ENCODE measurements around the gene OR13D1. TPM values are rescaled to one million over a fixed set of nuclear protein-coding genes. Genes with fewer than 3 reads are reported as not detected.
"Not testable (repeated sequence)": the region's sequence is repeated elsewhere in the genome, so short reads cannot be mapped to it uniquely, and the experiment has no call there.

The OR13D1 gene
- total RNA-seq, 4 donors from 2014 or later: not detected

DNA sequence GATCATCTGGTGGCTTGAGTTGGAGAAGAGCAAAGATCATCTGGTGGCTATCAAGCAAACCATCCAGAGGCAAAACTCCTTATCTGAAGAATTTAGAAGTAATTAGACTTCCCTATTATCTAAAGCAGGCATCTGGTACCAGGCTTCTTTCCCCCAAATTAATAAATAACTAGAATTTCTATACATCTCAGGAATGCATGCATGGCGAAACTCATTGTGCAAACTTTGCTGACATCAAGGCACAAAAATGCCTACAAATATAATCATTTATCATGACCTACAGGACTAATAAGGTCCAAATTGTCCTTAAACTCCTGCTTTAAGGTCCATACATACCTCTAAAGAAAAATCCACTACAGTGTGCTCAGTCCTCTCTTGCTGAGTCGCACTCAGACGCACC lies 6.0 kb downstream of the OR13D1 start:
- Histone ChIP-seq H3K4me1 (no peaks in the 10 kb centered on the region), H3K9me3 (no peaks in the 10 kb centered on the region)

DNA sequence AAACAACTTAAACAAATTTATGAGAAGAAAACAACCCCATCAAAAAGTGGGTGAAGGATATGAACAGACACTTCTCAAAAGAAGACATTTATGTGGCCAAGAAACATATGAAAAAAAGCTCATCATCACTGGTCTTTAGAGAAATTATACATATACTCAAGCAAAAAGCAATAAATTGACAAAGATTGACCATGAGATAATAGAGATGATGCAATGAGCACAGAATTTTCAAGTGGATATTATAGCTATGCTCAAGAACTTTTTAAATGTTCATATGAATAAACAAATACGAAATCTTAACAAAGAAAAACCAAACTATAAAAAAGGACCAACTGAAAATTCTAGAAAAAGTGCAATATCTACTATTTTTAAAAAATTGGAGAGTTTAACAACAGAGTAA lies 14.4 kb downstream of the OR13D1 start:
- H3K27me3 ChIP-seq; H3K27ac ChIP-seq; DNase-seq; H3K36me3 ChIP-seq; H3K4me3 ChIP-seq; H3K4me1 ChIP-seq; H3K9me3 ChIP-seq; intact Hi-C loops (cut with DNase I; ENCODE audit: low total_unique reads): not testable (repeated sequence)

More for the DNA sequence above, 6.0 kb downstream of the OR13D1 start:
- no peak for DNase-seq
- Histone ChIP-seq H3K27me3 (no peaks in the 10 kb centered on the region), H3K4me3 (no peak overlapping the region), H3K27ac (no peak overlapping the region), H3K36me3 (no peaks in the 10 kb centered on the region)
- TF ChIP-seq POLR2A (IDR thresholded peaks at IDR 0.05) (no peak), CTCF (IDR thresholded peaks at IDR 0.05) (no peak)
- intact Hi-C loops (cut with DNase I; ENCODE audit: low total_unique reads): no loop called here

DNA sequence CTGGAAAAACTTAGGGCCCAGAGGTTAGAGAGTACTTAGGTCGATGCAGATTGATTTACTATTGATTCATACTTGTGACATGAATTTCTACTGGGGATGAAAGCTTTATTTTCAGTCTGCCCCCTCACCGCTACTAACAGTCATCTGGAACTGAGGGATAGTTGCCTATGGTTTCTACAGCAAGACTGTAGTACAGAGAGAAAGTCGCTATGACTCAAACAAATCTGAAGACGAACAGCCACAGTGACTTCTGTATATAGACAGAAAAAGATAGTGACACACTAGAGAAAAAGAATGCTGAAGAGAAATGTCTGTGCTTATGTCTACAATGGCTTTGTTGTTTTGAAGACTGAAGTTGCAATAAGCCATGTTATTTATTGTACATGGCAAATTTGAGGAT lies 17.3 kb downstream of the OR13D1 start:
- Histone ChIP-seq H3K4me3 (no peak overlapping the region), H3K27ac (no peak overlapping the region), H3K36me3 (no peaks in the 10 kb centered on the region), H3K9me3 (no peaks in the 10 kb centered on the region), H3K27me3 (no peaks in the 10 kb centered on the region), H3K4me1 (no peaks in the 10 kb centered on the region)
- DNase-seq: no peak
- TF ChIP-seq POLR2A (IDR thresholded peaks at IDR 0.05) (no peak), CTCF (IDR thresholded peaks at IDR 0.05) (no peak)
- intact Hi-C loops (cut with DNase I; ENCODE audit: low total_unique reads): no loop called here

- no peaks in the 10 kb centered on the region for H3K4me1 ChIP-seq
- no peak for TF ChIP-seq CTCF (IDR thresholded peaks at IDR 0.05)
- TF ChIP-seq POLR2A (IDR thresholded peaks at IDR 0.05): no peak
- peak in 1 of 2 donors; percentile 14 for DNase-seq
- intact Hi-C loops (cut with DNase I; ENCODE audit: low total_unique reads): no loop called here
- H3K36me3 ChIP-seq: no peaks in the 10 kb centered on the region
- H3K4me3 ChIP-seq: no peak overlapping the region
- no peak overlapping the region for H3K27ac ChIP-seq
- no peaks in the 10 kb centered on the region for H3K9me3 ChIP-seq
- no peaks in the 10 kb centered on the region for H3K27me3 ChIP-seq
Observed at GRCh38 chr9:104725014-104725413, 30.7 kb downstream of the OR13D1 start.

DNA sequence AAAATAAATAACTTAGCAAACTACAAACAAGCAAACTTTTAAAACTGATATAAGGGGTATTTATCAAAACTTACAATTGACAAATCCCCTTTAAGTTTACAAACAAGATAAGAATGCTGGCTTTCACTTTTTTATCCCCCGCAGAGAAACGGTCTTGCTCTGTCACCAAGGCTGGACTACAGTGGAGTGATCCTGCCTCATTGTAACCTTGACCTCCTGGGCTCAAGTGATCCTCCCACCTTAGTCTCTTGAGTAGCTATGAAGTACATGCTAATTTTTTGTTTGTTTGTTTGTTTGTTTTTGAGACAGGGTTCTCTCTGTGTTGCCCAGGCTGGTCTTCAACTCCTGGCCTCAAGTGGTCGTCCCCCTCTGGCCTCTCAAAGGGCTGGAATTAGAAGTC lies 44.1 kb downstream of the OR13D1 start:
- TF ChIP-seq POLR2A (IDR thresholded peaks at IDR 0.05): no peak
- TF ChIP-seq CTCF (IDR thresholded peaks at IDR 0.05): no peak
- no peak overlapping the region for H3K27ac ChIP-seq
- H3K36me3 ChIP-seq: no peaks in the 10 kb centered on the region
- H3K27me3 ChIP-seq: no peaks in the 10 kb centered on the region
- intact Hi-C loops (cut with DNase I; ENCODE audit: low total_unique reads): no loop called here
- no peak for DNase-seq
- H3K4me1 ChIP-seq: no peaks in the 10 kb centered on the region
- H3K9me3 ChIP-seq: no peaks in the 10 kb centered on the region
- no peak overlapping the region for H3K4me3 ChIP-seq

- Histone ChIP-seq H3K27me3 (no peaks in the 10 kb centered on the region), H3K36me3 (no peaks in the 10 kb centered on the region), H3K4me1 (no peaks in the 10 kb centered on the region), H3K4me3 (no peak overlapping the region), H3K27ac (no peak overlapping the region), H3K9me3 (no peaks in the 10 kb centered on the region)
- intact Hi-C loops (cut with DNase I; ENCODE audit: low total_unique reads): no loop called here
- no peak for DNase-seq
- TF ChIP-seq CTCF (IDR thresholded peaks at IDR 0.05) (no peak), POLR2A (IDR thresholded peaks at IDR 0.05) (no peak)
Observed at GRCh38 chr9:104740621-104741020, 46.3 kb downstream of the OR13D1 start.
